ENCODE data around the gene EIF2S1.

DNA sequence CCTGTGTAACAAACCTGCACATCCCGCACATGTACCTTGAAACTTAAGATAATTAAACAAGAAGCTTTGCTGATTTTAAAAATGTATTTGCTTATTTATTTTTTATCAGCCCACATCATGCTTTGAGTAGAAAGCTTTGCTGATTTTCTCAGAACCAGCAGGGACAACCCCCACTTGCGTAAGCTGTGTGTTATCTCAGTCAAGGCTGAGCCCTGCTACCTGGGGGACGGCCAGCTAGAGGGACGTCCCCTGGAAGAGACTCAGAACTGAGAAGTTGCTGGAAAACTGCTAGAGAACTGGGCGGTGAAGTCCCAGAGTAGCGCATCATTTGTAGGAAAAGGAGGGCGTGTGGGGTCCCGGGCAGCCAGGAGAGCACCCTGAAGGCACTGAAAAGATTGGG, 56.0 kb downstream of the EIF2S1 start:
- TF ChIP-seq EZH2 (IDR thresholded peaks at IDR 0.05; ENCODE audit: borderline replicate concordance, insufficient read depth, low read length, poor library complexity, severe bottlenecking) (no peak), EP300 (conservative IDR thresholded peaks at IDR 0.05; ENCODE audit: poor library complexity, severe bottlenecking) (no peak), POLR2AphosphoS5 (IDR thresholded peaks at IDR 0.05) (no peak), TAF1 (IDR thresholded peaks at IDR 0.05; ENCODE audit: low read depth) (no peak), SMC3 (conservative IDR thresholded peaks at IDR 0.05; ENCODE audit: poor library complexity) (no peak), RAD21 (conservative IDR thresholded peaks at IDR 0.05) (no peak), MXI1 (conservative IDR thresholded peaks at IDR 0.05; ENCODE audit: poor library complexity, severe bottlenecking) (no peak)
- TF ChIP-seq, protein P1, sequence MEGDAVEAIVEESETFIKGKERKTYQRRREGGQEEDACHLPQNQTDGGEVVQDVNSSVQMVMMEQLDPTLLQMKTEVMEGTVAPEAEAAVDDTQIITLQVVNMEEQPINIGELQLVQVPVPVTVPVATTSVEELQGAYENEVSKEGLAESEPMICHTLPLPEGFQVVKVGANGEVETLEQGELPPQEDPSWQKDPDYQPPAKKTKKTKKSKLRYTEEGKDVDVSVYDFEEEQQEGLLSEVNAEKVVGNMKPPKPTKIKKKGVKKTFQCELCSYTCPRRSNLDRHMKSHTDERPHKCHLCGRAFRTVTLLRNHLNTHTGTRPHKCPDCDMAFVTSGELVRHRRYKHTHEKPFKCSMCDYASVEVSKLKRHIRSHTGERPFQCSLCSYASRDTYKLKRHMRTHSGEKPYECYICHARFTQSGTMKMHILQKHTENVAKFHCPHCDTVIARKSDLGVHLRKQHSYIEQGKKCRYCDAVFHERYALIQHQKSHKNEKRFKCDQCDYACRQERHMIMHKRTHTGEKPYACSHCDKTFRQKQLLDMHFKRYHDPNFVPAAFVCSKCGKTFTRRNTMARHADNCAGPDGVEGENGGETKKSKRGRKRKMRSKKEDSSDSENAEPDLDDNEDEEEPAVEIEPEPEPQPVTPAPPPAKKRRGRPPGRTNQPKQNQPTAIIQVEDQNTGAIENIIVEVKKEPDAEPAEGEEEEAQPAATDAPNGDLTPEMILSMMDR (IDR thresholded peaks at IDR 0.05; ENCODE audit: poor library complexity, severe bottlenecking): no peak
